Urothelium cell line (cell line): Measurements from ENCODE around the gene ESR1.
"Not testable (repeated sequence)": the region's sequence is repeated elsewhere in the genome, so short reads cannot be mapped to it uniquely, and the experiment has no call there.

Source experiments
- DNase-seq: peaks from one replicate; pipeline ENCODE4 v3.0.0; 2011; ENCODE audit warnings: low spot score, mixed read lengths
- FAIRE-seq: peaks from 2 replicates; lab custom pipeline; 2011; peaks lifted over from hg19 to GRCh38; lab: Jason Lieb, UNC

Gene ESR1

GRCh38 chr6:152123076-152123475 lies 315.6 kb downstream of the ESR1 start:
- FAIRE-seq (no peak), DNase-seq (no peak)

GRCh38 chr6:152124429-152125074 lies 317.1 kb downstream of the ESR1 start:
- DNase-seq: peak; percentile 44
- no peak for FAIRE-seq

GRCh38 chr6:152127432-152128165 lies 320.1 kb downstream of the ESR1 start:
- no peak for FAIRE-seq
- DNase-seq: no peak

- no peak for FAIRE-seq
- DNase-seq: no peak
Measured at GRCh38 chr6:152129691-152130151, 322.2 kb downstream of the ESR1 start.

- FAIRE-seq (no peak), DNase-seq (no peak)
Measured at GRCh38 chr6:152130441-152130840, 323.0 kb downstream of the ESR1 start.

- FAIRE-seq: no peak
Measured at GRCh38 chr6:152135755-152136448, 328.4 kb downstream of the ESR1 start.

GRCh38 chr6:152136449-152136825 lies 329.0 kb downstream of the ESR1 start:
- FAIRE-seq: no peak
- peak; percentile 14 for DNase-seq

More at GRCh38 chr6:152135755-152136448, 328.4 kb downstream of the ESR1 start:
- no peak for DNase-seq

GRCh38 chr6:152138344-152138743 lies 330.9 kb downstream of the ESR1 start:
- not testable (repeated sequence) for FAIRE-seq, DNase-seq

- no peak for DNase-seq
- no peak for FAIRE-seq
Measured at GRCh38 chr6:152142105-152142504, 334.6 kb downstream of the ESR1 start.

GRCh38 chr6:152143359-152143758 lies 335.9 kb downstream of the ESR1 start:
- DNase-seq (no peak), FAIRE-seq (no peak)

- FAIRE-seq (no peak), DNase-seq (peak; percentile 9)
Measured at GRCh38 chr6:152146385-152146784, 338.9 kb downstream of the ESR1 start.

GRCh38 chr6:152147269-152147668 lies 339.8 kb downstream of the ESR1 start:
- FAIRE-seq (no peak), DNase-seq (no peak)

- DNase-seq: no peak
- FAIRE-seq: no peak
Measured at GRCh38 chr6:152148412-152148811, 340.9 kb downstream of the ESR1 start.

GRCh38 chr6:152150196-152150595 lies 342.7 kb downstream of the ESR1 start:
- DNase-seq (no peak), FAIRE-seq (no peak)

GRCh38 chr6:152151920-152152319 lies 344.4 kb downstream of the ESR1 start:
- no peak for FAIRE-seq
- DNase-seq: no peak

GRCh38 chr6:152154559-152155356 lies 347.3 kb downstream of the ESR1 start:
- DNase-seq: no peak
- no peak for FAIRE-seq

- FAIRE-seq (no peak), DNase-seq (no peak)
Measured at GRCh38 chr6:152155792-152156191, 348.3 kb downstream of the ESR1 start.

- no peak for DNase-seq
Measured at GRCh38 chr6:152160346-152160745, 352.9 kb downstream of the ESR1 start.

GRCh38 chr6:152161501-152161900 lies 354.0 kb downstream of the ESR1 start:
- DNase-seq: no peak
- FAIRE-seq: no peak

More at GRCh38 chr6:152160346-152160745, 352.9 kb downstream of the ESR1 start:
- no peak for FAIRE-seq

GRCh38 chr6:152164957-152165356 lies 357.5 kb downstream of the ESR1 start:
- FAIRE-seq (no peak), DNase-seq (no peak)

GRCh38 chr6:152166497-152166896 lies 359.0 kb downstream of the ESR1 start:
- no peak for FAIRE-seq

More at GRCh38 chr6:152166497-152166896, 359.0 kb downstream of the ESR1 start:
- no peak for DNase-seq
